GM21529 (cell line): Measurements from ENCODE around the gene MAGI2.
A peak's percentile ranks its signal among the peaks of the same experiment; 100 is the strongest.
"Not testable (repeated sequence)": the region's sequence is repeated elsewhere in the genome, so short reads cannot be mapped to it uniquely, and the experiment has no call there.

Source experiments
- ATAC-seq: cut with Tn5 transposase; IDR thresholded peaks from one replicate; pipeline ENCODE4 v1.9.1; 2021; ENCODE audit not compliant: unreplicated experiment

Gene MAGI2

GRCh38 chr7:78514634-78515033 is 938.8 kb downstream of the MAGI2 start:
- no peak for ATAC-seq

- peak; percentile 70 for ATAC-seq
Measured at GRCh38 chr7:78510580-78511188, 942.8 kb downstream of the MAGI2 start.

- ATAC-seq, result not testable (repeated sequence)
Measured at GRCh38 chr7:78503301-78503700, 950.2 kb downstream of the MAGI2 start.

- ATAC-seq, result no peak
Measured at GRCh38 chr7:78501064-78501463, 952.4 kb downstream of the MAGI2 start.

- no peak for ATAC-seq
Measured at GRCh38 chr7:78499971-78500370, 953.5 kb downstream of the MAGI2 start.

GRCh38 chr7:78499283-78499682 is 954.2 kb downstream of the MAGI2 start:
- no peak for ATAC-seq

GRCh38 chr7:78497728-78498427 is 955.6 kb downstream of the MAGI2 start:
- no peak for ATAC-seq

- ATAC-seq, result no peak
Measured at GRCh38 chr7:78496096-78496630, 957.3 kb downstream of the MAGI2 start.

- ATAC-seq, result no peak
Measured at GRCh38 chr7:78493401-78493800, 960.1 kb downstream of the MAGI2 start.

GRCh38 chr7:78492146-78492545 is 961.3 kb downstream of the MAGI2 start:
- ATAC-seq, result no peak

GRCh38 chr7:78490524-78490923 is 962.9 kb downstream of the MAGI2 start:
- no peak for ATAC-seq

- no peak for ATAC-seq
Measured at GRCh38 chr7:78489476-78490240, 963.8 kb downstream of the MAGI2 start.

- no peak for ATAC-seq
Measured at GRCh38 chr7:78487464-78487863, 966.0 kb downstream of the MAGI2 start.

- ATAC-seq, result no peak
Measured at GRCh38 chr7:78479348-78479747, 974.1 kb downstream of the MAGI2 start.

- no peak for ATAC-seq
Measured at GRCh38 chr7:78476851-78477405, 976.5 kb downstream of the MAGI2 start.

- no peak for ATAC-seq
Measured at GRCh38 chr7:78473571-78474301, 979.7 kb downstream of the MAGI2 start.

- ATAC-seq, result no peak
Measured at GRCh38 chr7:78473021-78473420, 980.4 kb downstream of the MAGI2 start.

GRCh38 chr7:78472519-78472918 is 980.9 kb downstream of the MAGI2 start:
- no peak for ATAC-seq

GRCh38 chr7:78465894-78466293 is 987.6 kb downstream of the MAGI2 start:
- no peak for ATAC-seq

GRCh38 chr7:78463039-78463438 is 990.4 kb downstream of the MAGI2 start:
- no peak for ATAC-seq

- no peak for ATAC-seq
Measured at GRCh38 chr7:78450706-78451105, 1002.8 kb downstream of the MAGI2 start.
